Stimulated activated CD8-positive, alpha-beta memory T cell treated with anti-CD3 and anti-CD28 coated beads, Interleukin-15, amount 100 ng/mL, for 1 hour (primary cell): ENCODE data around the gene HERC3.

Experiments
- DNase-seq: peaks from one replicate; pipeline ENCODE4 v3.0.0-alpha.2; 2020; ENCODE audit warnings: low read depth

Gene HERC3

GRCh38 chr4:88746206-88746605 lies 153.9 kb downstream of the HERC3 start:
- DNase-seq: no peak

- DNase-seq: no peak
These were observed 155.1 kb downstream of the HERC3 start for GRCh38 chr4:88747351-88747750.

DNA sequence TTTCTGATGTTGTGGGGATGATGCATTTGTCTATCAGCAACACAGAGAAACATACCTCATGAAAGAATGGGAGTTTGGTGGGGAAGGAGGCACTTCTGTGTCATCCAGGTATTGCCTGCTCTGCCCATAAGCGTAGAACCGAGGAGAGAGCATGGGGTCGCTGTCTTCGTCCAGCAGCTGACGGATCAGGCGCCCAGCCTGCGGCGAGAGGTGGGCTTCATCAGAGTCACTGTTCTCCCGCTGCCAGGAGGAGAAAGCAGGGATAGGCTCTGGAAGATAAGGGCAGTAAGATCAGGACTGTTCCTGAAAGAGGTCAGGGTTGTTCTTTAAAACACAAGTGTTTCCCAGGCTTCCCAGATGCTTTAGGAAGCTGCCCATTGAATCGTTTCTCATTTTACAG lies 158.1 kb downstream of the HERC3 start:
- DNase-seq: no peak

DNA sequence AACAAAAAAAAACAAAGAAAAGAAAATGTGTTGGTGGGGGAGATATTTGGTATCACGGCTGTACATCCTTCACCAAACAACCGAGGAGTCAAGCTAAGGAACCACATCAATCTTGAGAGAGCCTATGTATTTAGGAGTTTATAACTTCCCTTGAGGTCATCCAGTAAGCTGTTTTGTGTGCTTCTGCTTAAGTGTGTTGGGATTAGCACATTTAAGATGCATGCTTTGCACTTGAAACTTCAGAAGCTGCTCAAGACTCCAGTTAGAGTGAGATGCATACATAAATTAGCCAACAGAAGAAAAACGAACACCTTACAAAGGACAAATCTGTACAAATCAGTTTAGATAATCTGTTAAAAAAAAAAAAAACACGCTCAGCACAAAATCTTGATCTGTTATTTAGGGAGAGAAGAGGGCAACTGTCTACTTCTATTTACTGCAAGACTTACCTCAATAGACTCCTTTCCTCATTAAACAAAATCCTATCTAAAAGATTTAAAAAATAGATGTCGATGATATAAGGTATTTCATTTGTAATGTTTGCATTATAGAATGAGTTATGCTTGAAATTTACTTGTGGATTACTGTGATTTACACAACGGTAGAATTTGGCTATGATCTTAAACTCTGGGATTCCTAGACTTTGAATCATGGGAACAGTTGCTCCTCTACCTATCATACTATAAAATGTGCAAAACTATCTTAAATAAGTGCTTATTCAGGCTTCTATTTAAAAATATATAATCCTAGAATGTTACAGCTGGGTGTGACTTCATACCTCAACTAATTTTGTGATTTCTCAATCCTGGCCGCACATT lies 159.2 kb downstream of the HERC3 start:
- DNase-seq: no peak

DNA sequence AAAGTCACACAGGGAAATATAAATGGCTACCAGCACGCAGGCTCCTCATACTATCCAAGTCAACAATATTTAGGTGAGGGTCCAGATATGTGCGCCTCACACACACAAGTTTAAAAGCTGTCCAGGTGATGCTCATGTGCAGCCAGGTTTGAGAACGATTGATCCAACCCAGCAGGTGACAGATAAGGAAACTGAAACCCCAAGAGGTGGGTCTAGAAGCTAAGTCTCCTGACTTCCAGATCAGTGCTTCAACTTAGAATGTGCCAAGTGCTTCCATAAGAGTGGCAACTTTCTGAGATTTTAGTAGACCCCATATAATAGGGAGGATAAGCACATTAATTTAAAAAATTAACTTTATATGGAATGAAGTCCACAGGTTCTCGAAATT lies 159.8 kb downstream of the HERC3 start:
- DNase-seq: no peak

GRCh38 chr4:88752754-88753153 lies 160.5 kb downstream of the HERC3 start:
- DNase-seq: no peak

- DNase-seq: no peak
These were observed 161.6 kb downstream of the HERC3 start for GRCh38 chr4:88753658-88754571.

- DNase-seq: no peak
These were observed 162.5 kb downstream of the HERC3 start for GRCh38 chr4:88754796-88755195.

- no peak for DNase-seq
These were observed 163.2 kb downstream of the HERC3 start for GRCh38 chr4:88755454-88755853.

- no peak for DNase-seq
These were observed 163.9 kb downstream of the HERC3 start for GRCh38 chr4:88756149-88756548.

- DNase-seq: no peak
These were observed 164.8 kb downstream of the HERC3 start for GRCh38 chr4:88757067-88757466.

DNA sequence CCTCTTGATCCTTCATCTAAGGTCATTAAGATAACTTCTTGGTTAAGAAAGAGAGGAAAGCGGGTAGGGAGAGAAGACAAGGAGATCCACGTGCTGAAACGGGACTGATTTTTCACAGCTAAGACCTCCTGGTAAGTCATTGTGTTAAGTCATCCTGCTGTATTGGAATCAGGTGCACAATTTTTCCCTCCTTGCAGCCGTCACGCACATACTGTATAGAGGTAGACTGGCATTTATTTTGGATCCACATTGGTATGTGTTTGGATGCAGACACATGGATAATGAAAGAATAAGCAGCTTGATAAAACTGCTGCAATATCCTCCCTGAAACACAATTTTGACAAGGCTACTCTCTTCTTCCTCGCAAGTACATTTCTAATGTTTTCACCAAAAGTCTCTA lies 165.5 kb downstream of the HERC3 start:
- no peak for DNase-seq
